Measurements from ENCODE around the gene SEMA6C.
A peak's percentile ranks its signal among the peaks of the same experiment; 100 is the strongest.

The SEMA6C gene

GRCh38 chr1:151165738-151166504 lies 19.5 kb upstream of the SEMA6C start, which contains the start of the genes LYSMD1 and SCNM1:
Gene LYSMD1, minus strand, starts transcription at chr1:151165902. Its CDS starts 644 bp downstream, at chr1:151165258.
Gene SCNM1, plus strand, starts transcription at chr1:151166144. Its CDS starts 9 bp downstream, at chr1:151166153.
- TF ChIP-seq GATA3 (IDR thresholded peaks at IDR 0.05; ENCODE audit: low read depth, low read length): no peak
- no peak for TF ChIP-seq GATA2 (IDR thresholded peaks at IDR 0.05; ENCODE audit: low read depth, low read length)

- TF ChIP-seq GATA3 (IDR thresholded peaks at IDR 0.05; ENCODE audit: low read depth, low read length) (no peak), GATA2 (IDR thresholded peaks at IDR 0.05; ENCODE audit: low read depth, low read length) (0 out of 2 replicates have a peak, but pooled peaks have one; percentile 3)
Observed at GRCh38 chr1:151165281-151165737, 18.9 kb upstream of the SEMA6C start.

- TF ChIP-seq GATA2 (IDR thresholded peaks at IDR 0.05; ENCODE audit: low read depth, low read length) (0 out of 2 replicates have a peak, but pooled peaks have one; percentile 3), GATA3 (IDR thresholded peaks at IDR 0.05; ENCODE audit: low read depth, low read length) (no peak)
Observed at GRCh38 chr1:151164732-151165280, 18.4 kb upstream of the SEMA6C start.

GRCh38 chr1:151159373-151159772 lies 12.9 kb upstream of the SEMA6C start:
- TF ChIP-seq GATA3 (IDR thresholded peaks at IDR 0.05; ENCODE audit: low read depth, low read length): no peak
- TF ChIP-seq GATA2 (IDR thresholded peaks at IDR 0.05; ENCODE audit: low read depth, low read length): no peak

- TF ChIP-seq GATA3 (IDR thresholded peaks at IDR 0.05; ENCODE audit: low read depth, low read length) (no peak), GATA2 (IDR thresholded peaks at IDR 0.05; ENCODE audit: low read depth, low read length) (no peak)
Observed at GRCh38 chr1:151158751-151159251, 12.4 kb upstream of the SEMA6C start.

- TF ChIP-seq GATA3 (IDR thresholded peaks at IDR 0.05; ENCODE audit: low read depth, low read length) (no peak), GATA2 (IDR thresholded peaks at IDR 0.05; ENCODE audit: low read depth, low read length) (no peak)
Observed at GRCh38 chr1:151158326-151158725, 11.9 kb upstream of the SEMA6C start.

GRCh38 chr1:151157067-151157531 lies 10.7 kb upstream of the SEMA6C start:
- TF ChIP-seq GATA3 (IDR thresholded peaks at IDR 0.05; ENCODE audit: low read depth, low read length) (no peak), GATA2 (IDR thresholded peaks at IDR 0.05; ENCODE audit: low read depth, low read length) (no peak)

GRCh38 chr1:151156515-151156819 lies 10.0 kb upstream of the SEMA6C start, which contains the start of gene TNFAIP8L2:
Gene TNFAIP8L2, plus strand, starts transcription at chr1:151156649. Its CDS starts 2,049 bp downstream, at chr1:151158698.
- TF ChIP-seq GATA3 (IDR thresholded peaks at IDR 0.05; ENCODE audit: low read depth, low read length) (no peak), GATA2 (IDR thresholded peaks at IDR 0.05; ENCODE audit: low read depth, low read length) (no peak)

GRCh38 chr1:151147665-151148064 lies 1.2 kb upstream of the SEMA6C start:
- no peak for TF ChIP-seq GATA3 (IDR thresholded peaks at IDR 0.05; ENCODE audit: low read depth, low read length)
- no peak for TF ChIP-seq GATA2 (IDR thresholded peaks at IDR 0.05; ENCODE audit: low read depth, low read length)

- TF ChIP-seq GATA3 (IDR thresholded peaks at IDR 0.05; ENCODE audit: low read depth, low read length) (no peak), GATA2 (IDR thresholded peaks at IDR 0.05; ENCODE audit: low read depth, low read length) (no peak)
Observed at GRCh38 chr1:151147132-151147503, 687 bp upstream of the SEMA6C start.

- TF ChIP-seq GATA2 (IDR thresholded peaks at IDR 0.05; ENCODE audit: low read depth, low read length) (no peak), GATA3 (IDR thresholded peaks at IDR 0.05; ENCODE audit: low read depth, low read length) (no peak)
Observed at GRCh38 chr1:151146072-151146411, 389 bp downstream of the SEMA6C start.

- no peak for TF ChIP-seq GATA3 (IDR thresholded peaks at IDR 0.05; ENCODE audit: low read depth, low read length)
- TF ChIP-seq GATA2 (IDR thresholded peaks at IDR 0.05; ENCODE audit: low read depth, low read length): no peak
Observed at GRCh38 chr1:151145304-151146071, 943 bp downstream of the SEMA6C start.

GRCh38 chr1:151144474-151145303 lies 1.7 kb downstream of the SEMA6C start:
- TF ChIP-seq GATA2 (IDR thresholded peaks at IDR 0.05; ENCODE audit: low read depth, low read length) (no peak), GATA3 (IDR thresholded peaks at IDR 0.05; ENCODE audit: low read depth, low read length) (no peak)

All from SH-SY5Y (cell line).